ENCODE data around the gene D2HGDH. TPM values are rescaled to one million over a fixed set of nuclear protein-coding genes. Genes with fewer than 3 reads are reported as not detected.

The D2HGDH gene
- total and polyA plus RNA-seq, 2 of the 8 experiments (the other 6 are each of a cell fraction or from before 2014, with no cell fraction given), result 3.4 to 8.1 TPM

- peaks cover 0 to 10% (median 1%) of the 10 kb centered on the region in 4 experiments; a peak in 2 of 7 replicates for H3K4me1 ChIP-seq (replicated peaks in 1 of 4; ENCODE audit: control insufficient read depth in 3 of 4, insufficient read depth in 4 of 4, low read length in 3 of 4)
- H2BK120ac ChIP-seq (replicated peaks; ENCODE audit: low read depth, low read length), result no peak overlapping the region
- H3K27me3 ChIP-seq (replicated peaks in 1 of 4; ENCODE audit: control insufficient read depth in 3 of 4, extremely low read depth in 1 of 4, insufficient read depth in 3 of 4, low read length in 3 of 4), result peaks cover 0 to 6% (median under 1%) of the 10 kb centered on the region in 4 experiments; a peak in 4 of 7 replicates
- H3K23me2 ChIP-seq (ENCODE audit: low read depth, low read length), result peaks cover 2% of the 10 kb centered on the region; the same call in 1 of the 2 replicates
- no peak overlapping the region for H2AFZ ChIP-seq (ENCODE audit: low read length)
- no peak for FAIRE-seq
- no peak overlapping the region for H3K14ac ChIP-seq (ENCODE audit: insufficient read length)
- H4K20me1 ChIP-seq (replicated peaks in 1 of 2; ENCODE audit: control insufficient read depth in 1 of 2, insufficient read depth in 2 of 2, low read length in 2 of 2), result no peaks in the 10 kb centered on the region
- no peak overlapping the region for H3K23ac ChIP-seq (ENCODE audit: insufficient read length)
- H3K79me2 ChIP-seq (ENCODE audit: control insufficient read depth in 1 of 2, insufficient read depth in 2 of 2, low read length in 2 of 2), result no peaks in the 10 kb centered on the region
- no peak overlapping the region for H4K91ac ChIP-seq (replicated peaks; ENCODE audit: insufficient read length, low read length)
- H3K18ac ChIP-seq (ENCODE audit: extremely low read depth, low read length), result no peak overlapping the region
- H3K9ac ChIP-seq (replicated peaks in 1 of 4; ENCODE audit: extremely low read depth in 1 of 4, low read depth in 3 of 4, low read length in 3 of 4), result no peak overlapping the region
- ChIA-PET POLR2A (ENCODE audit: partially characterized antibody) (no interaction called here), CTCF (ENCODE audit: partially characterized antibody) (no interaction called here)
- H4K5ac ChIP-seq (ENCODE audit: insufficient read length, low read depth, low read length), result no peak overlapping the region
- no peak overlapping the region for H3K27ac ChIP-seq (ENCODE audit: low read depth, low read length)
- H2BK12ac ChIP-seq (ENCODE audit: low read depth, low read length), result no peak overlapping the region
- H2AK5ac ChIP-seq (ENCODE audit: low read depth, low read length), result no peak overlapping the region
- 84% methylated on average over 12 of the region's 14 CpGs; no CpG with 5 or more reads in 1 of the 2 experiments for WGBS, 2 experiments (ENCODE audit: extremely low coverage in 1 of 2, insufficient coverage in 1 of 2, insufficient read length in 1 of 2, insufficient replicate concordance in 2 of 2, low coverage in 1 of 2, low lambda C conversion rate in 2 of 2, missing lambda C conversion rate in 1 of 2)
- no peak overlapping the region for H3K56ac ChIP-seq (replicated peaks; ENCODE audit: insufficient read length, low read depth, low read length)
- no peaks in the 10 kb centered on the region for H3K36me3 ChIP-seq (ENCODE audit: control insufficient read depth in 2 of 4, insufficient read depth in 4 of 4, low read length in 3 of 4)
- no peak overlapping the region for H4K8ac ChIP-seq (ENCODE audit: extremely low read depth, insufficient read depth, low read length)
- TF ChIP-seq SP4 (IDR thresholded peaks at IDR 0.05; ENCODE audit: low read length) (no peak), SRF (IDR thresholded peaks at IDR 0.05; ENCODE audit: low read depth, low read length) (no peak), KDM1A (IDR thresholded peaks at IDR 0.05; ENCODE audit: borderline replicate concordance, low read length) (no peak), GTF2F1 (IDR thresholded peaks at IDR 0.05; ENCODE audit: borderline replicate concordance, low read depth, low read length) (no peak), BRCA1 (IDR thresholded peaks at IDR 0.05; ENCODE audit: low read depth, low read length) (no peak), SP1 (IDR thresholded peaks at IDR 0.05; ENCODE audit: low read depth, low read length) (no peak), CTCF (IDR thresholded peaks at IDR 0.05; ENCODE audit: control extremely low read depth in 1 of 3, insufficient read depth in 1 of 3, low read depth in 1 of 3, low read length in 3 of 3) (no peak), CHD1 (IDR thresholded peaks at IDR 0.05; ENCODE audit: low read depth, low read length) (no peak), SIN3A (conservative IDR thresholded peaks at IDR 0.05 in 1 of 2, IDR thresholded peaks at IDR 0.05 in 1 of 2; ENCODE audit: low read depth in 1 of 2, low read length in 2 of 2) (no peak), TCF12 (IDR thresholded peaks at IDR 0.05; ENCODE audit: low read depth, low read length) (no peak), CHD2 (IDR thresholded peaks at IDR 0.05; ENCODE audit: low read length) (no peak), TBP (IDR thresholded peaks at IDR 0.05; ENCODE audit: low read depth, low read length) (no peak)
- no peaks in the 10 kb centered on the region for H3K79me1 ChIP-seq (ENCODE audit: low read depth, low read length)
- DNase-seq (ENCODE audit: low read depth in 1 of 2, low spot score in 2 of 2), result no peak
- no peak overlapping the region for H3K4me3 ChIP-seq (ENCODE audit: extremely low read depth in 1 of 4, insufficient read depth in 2 of 4, low read depth in 3 of 4, low read length in 4 of 4)
- H3K4ac ChIP-seq (replicated peaks; ENCODE audit: insufficient read length, low read depth, low read length), result no peak overlapping the region
- H2BK20ac ChIP-seq (ENCODE audit: low read length), result no peak overlapping the region
- peaks cover 0 to 2% of the 10 kb centered on the region in 2 experiments; a peak in 3 of 4 replicates for H3K9me3 ChIP-seq (ENCODE audit: insufficient read depth in 2 of 2, low read depth in 1 of 2, low read length in 1 of 2)
- no peak overlapping the region for H2BK15ac ChIP-seq (ENCODE audit: low read length)
- H3K4me2 ChIP-seq (ENCODE audit: insufficient read depth in 1 of 2, low read depth in 2 of 2, low read length in 2 of 2), result no peak overlapping the region
- no peak overlapping the region for H2BK5ac ChIP-seq (ENCODE audit: low read depth, low read length)
These were observed 63.7 kb downstream of the D2HGDH start for GRCh38 chr2:241798081-241798630.
